Endothelial cell (in vitro differentiated cells): Measurements from ENCODE around the gene B3GNT9. TPM values are rescaled to one million over a fixed set of nuclear protein-coding genes. Genes with fewer than 3 reads are reported as not detected.
A peak's percentile ranks its signal among the peaks of the same experiment; 100 is the strongest.

Source experiments
- DNase-seq: peaks from one replicate; pipeline ENCODE4 v3.0.0; 2021; ENCODE audit warnings: low spot score
- H3K27ac Mint-ChIP-seq: one replicate; pipeline ENCODE4 v1.8.0; 2021; ENCODE audit warnings: mixed read lengths, inconsistent platforms; ENCODE audit not compliant: unreplicated experiment
- H3K27me3 Mint-ChIP-seq: one replicate; pipeline ENCODE4 v1.8.0; 2021; ENCODE audit warnings: mild to moderate bottlenecking, moderate library complexity, mixed read lengths, inconsistent platforms; ENCODE audit not compliant: unreplicated experiment
- H3K36me3 Mint-ChIP-seq: one replicate; pipeline ENCODE4 v1.8.0; 2021; ENCODE audit warnings: mild to moderate bottlenecking, low read depth, mixed read lengths, inconsistent platforms; ENCODE audit not compliant: unreplicated experiment
- H3K4me1 Mint-ChIP-seq: one replicate; pipeline ENCODE4 v1.8.0; 2021; ENCODE audit warnings: mild to moderate bottlenecking, mixed read lengths, inconsistent platforms; ENCODE audit not compliant: unreplicated experiment
- H3K4me3 Mint-ChIP-seq: one replicate; pipeline ENCODE4 v1.8.0; 2021; ENCODE audit warnings: mild to moderate bottlenecking, mixed read lengths, inconsistent platforms; ENCODE audit not compliant: unreplicated experiment
- H3K9me3 Mint-ChIP-seq: one replicate; pipeline ENCODE4 v1.8.0; 2021; ENCODE audit warnings: mixed read lengths, inconsistent platforms; ENCODE audit not compliant: unreplicated experiment
- CTCF ChIP-seq: fragments of 200-600 bp; sonication (generic); IDR thresholded peaks from one replicate; pipeline ENCODE4 v1.5.0; 2021; ENCODE audit warnings: antibody characterized with exemption; ENCODE audit not compliant: unreplicated experiment
- total RNA-seq: library from RNA; stranded (reverse); fragmentation: NEBNext Ultra II Directional; extraction: Animal tissue kit (Norgen Biotek cat#: 25700); gene quantifications from one replicate; pipeline ENCODE4 v1.2.1, GENCODE V29; 2021; ENCODE audit not compliant: unreplicated experiment

B3GNT9 gene
- total RNA-seq, 1 donor from 2014 or later = 1.5 TPM

GRCh38 chr16:67157106-67157748 lies 6.4 kb upstream of the B3GNT9 start:
- H3K9me3 Mint-ChIP-seq = no peaks in the 10 kb centered on the region
- peaks cover 4% of the 10 kb centered on the region for H3K36me3 Mint-ChIP-seq
- DNase-seq = no peak
- no peak overlapping the region for H3K27ac Mint-ChIP-seq
- H3K4me1 Mint-ChIP-seq = peaks cover 16% of the 10 kb centered on the region
- peaks cover 44% of the 10 kb centered on the region for H3K27me3 Mint-ChIP-seq
- no peak for TF ChIP-seq CTCF
- H3K4me3 Mint-ChIP-seq = peak overlapping the region; percentile 51

GRCh38 chr16:67156143-67156844 lies 5.5 kb upstream of the B3GNT9 start:
- Mint-ChIP-seq H3K27ac (no peak overlapping the region), H3K4me3 (no peak overlapping the region), H3K36me3 (peaks cover 4% of the 10 kb centered on the region), H3K9me3 (no peaks in the 10 kb centered on the region), H3K27me3 (peaks cover 46% of the 10 kb centered on the region), H3K4me1 (peaks cover 15% of the 10 kb centered on the region)
- TF ChIP-seq CTCF = no peak
- DNase-seq = no peak

GRCh38 chr16:67155295-67156142 lies 4.7 kb upstream of the B3GNT9 start:
- Mint-ChIP-seq H3K4me3 (no peak overlapping the region), H3K27me3 (peaks cover 49% of the 10 kb centered on the region), H3K27ac (no peak overlapping the region), H3K4me1 (peaks cover 15% of the 10 kb centered on the region), H3K9me3 (no peaks in the 10 kb centered on the region), H3K36me3 (peaks cover 4% of the 10 kb centered on the region)
- TF ChIP-seq CTCF = peak; percentile 97
- DNase-seq = peak; percentile 92

GRCh38 chr16:67154578-67155294 lies 3.9 kb upstream of the B3GNT9 start:
- peaks cover 15% of the 10 kb centered on the region for H3K4me1 Mint-ChIP-seq
- DNase-seq = no peak
- H3K9me3 Mint-ChIP-seq = no peaks in the 10 kb centered on the region
- H3K27me3 Mint-ChIP-seq = peaks cover 49% of the 10 kb centered on the region
- no peak overlapping the region for H3K27ac Mint-ChIP-seq
- H3K36me3 Mint-ChIP-seq = peaks cover 4% of the 10 kb centered on the region
- H3K4me3 Mint-ChIP-seq = no peak overlapping the region
- TF ChIP-seq CTCF = no peak
